Heart left ventricle (tissue), 13 donors: ENCODE results near the gene SYNPO2.

Source experiments
- POLR2A ChIP-seq, 2 donors: fragments of 450-650 bp; IDR thresholded peaks; one replicate each; pipeline ENCODE4 v1.6.1; 2017; ENCODE audit warnings: antibody characterized with exemption in 2 of 2, mild to moderate bottlenecking in 2 of 2, moderate library complexity in 2 of 2
- TF ChIP-seq, protein P1 (sequence below), 12 donors: fragments of 200-600 bp; sonication (generic) in 4 of 12; IDR thresholded peaks; one replicate each; pipeline versions ENCODE4 v1.5.0 to v1.8.0; 2018 to 2022; ENCODE audit warnings: antibody characterized with exemption in 12 of 12, mild to moderate bottlenecking in 5 of 12
- donor health status: ischemic (EF 13 %, LVEDD 7.1; RV severe dilation, severe dysfunction).
- donor health status: DM: no; HTN: yes; CAD: no.
- donor health status: DM: no; HTN: no; CAD: no.
- donor health status: ischemic (EF 25% LVEDD 6.9; RV normal size, moderate dysfunction).
- donor health status: ischemic (EF 25% LVEDD 5.7; RV mildly dilated, moderate dysfunction).
- donor health status: ischemic (EF 35%, LVEDD 5.7; RV mildly dilated, moderate dysfunction).
- donor health status: nonischemic (EF 11% LVEDD 7.7; RV severe dilation, severe dysfunction).
- donor health status: DM: yes; HTN: yes; CAD: no.
- donor health status: PGD.
- donor health status: ischemic (EF 29% LVEDD 5.4; RV normal size, mild dysfunction).
- donor health status: nonischemic (EF 23%, LVEDD 6.1; RV moderate dilation, normal function).

GRCh38 chr4:119037709-119038108, 149.1 kb downstream of the SYNPO2 start:
- TF ChIP-seq, protein P1, sequence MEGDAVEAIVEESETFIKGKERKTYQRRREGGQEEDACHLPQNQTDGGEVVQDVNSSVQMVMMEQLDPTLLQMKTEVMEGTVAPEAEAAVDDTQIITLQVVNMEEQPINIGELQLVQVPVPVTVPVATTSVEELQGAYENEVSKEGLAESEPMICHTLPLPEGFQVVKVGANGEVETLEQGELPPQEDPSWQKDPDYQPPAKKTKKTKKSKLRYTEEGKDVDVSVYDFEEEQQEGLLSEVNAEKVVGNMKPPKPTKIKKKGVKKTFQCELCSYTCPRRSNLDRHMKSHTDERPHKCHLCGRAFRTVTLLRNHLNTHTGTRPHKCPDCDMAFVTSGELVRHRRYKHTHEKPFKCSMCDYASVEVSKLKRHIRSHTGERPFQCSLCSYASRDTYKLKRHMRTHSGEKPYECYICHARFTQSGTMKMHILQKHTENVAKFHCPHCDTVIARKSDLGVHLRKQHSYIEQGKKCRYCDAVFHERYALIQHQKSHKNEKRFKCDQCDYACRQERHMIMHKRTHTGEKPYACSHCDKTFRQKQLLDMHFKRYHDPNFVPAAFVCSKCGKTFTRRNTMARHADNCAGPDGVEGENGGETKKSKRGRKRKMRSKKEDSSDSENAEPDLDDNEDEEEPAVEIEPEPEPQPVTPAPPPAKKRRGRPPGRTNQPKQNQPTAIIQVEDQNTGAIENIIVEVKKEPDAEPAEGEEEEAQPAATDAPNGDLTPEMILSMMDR (IDR thresholded peaks at IDR 0.05): no peak
- no peak for TF ChIP-seq POLR2A (IDR thresholded peaks at IDR 0.05)
